WTC11 (cell line): ENCODE measurements around the gene METAP1.

Experiments
- E2F4 ChIP-seq: sonication (generic); formaldehyde crosslinking; IDR thresholded peaks from 2 replicates; pipeline ENCODE4 v1.8.1; 2022; ENCODE audit warnings: low read depth, mild to moderate bottlenecking, moderate library complexity, missing genetic modification reagents, borderline replicate concordance
- MYBL2 ChIP-seq: sonication (generic); formaldehyde crosslinking; IDR thresholded peaks from 2 replicates; pipeline ENCODE4 v1.8.1; 2023; ENCODE audit warnings: mild to moderate bottlenecking, moderate library complexity, missing genetic modification reagents

GRCh38 chr4:99061048-99061700, 65.7 kb downstream of the METAP1 start:
- no peak for TF ChIP-seq E2F4
- no peak for TF ChIP-seq MYBL2
